Body of pancreas (tissue), 4 donors: ENCODE results near the gene LUC7L.

Experiments
- POLR2A ChIP-seq, 3 donors: fragments of 450-650 bp; IDR thresholded peaks; one replicate each; pipeline ENCODE4 v1.6.1; 2016; ENCODE audit warnings: antibody characterized with exemption in 3 of 3, mild to moderate bottlenecking in 2 of 3
- TF ChIP-seq, protein P1 (sequence below), 7 experiments: fragments of 450-650 bp in 4 of 7; fragments of 200-600 bp in 3 of 7; sonication (generic) in 3 of 7; IDR thresholded peaks; one replicate each; pipeline ENCODE4 v1.5.1; 2016 to 2019; ENCODE audit warnings: antibody characterized with exemption in 7 of 7

DNA sequence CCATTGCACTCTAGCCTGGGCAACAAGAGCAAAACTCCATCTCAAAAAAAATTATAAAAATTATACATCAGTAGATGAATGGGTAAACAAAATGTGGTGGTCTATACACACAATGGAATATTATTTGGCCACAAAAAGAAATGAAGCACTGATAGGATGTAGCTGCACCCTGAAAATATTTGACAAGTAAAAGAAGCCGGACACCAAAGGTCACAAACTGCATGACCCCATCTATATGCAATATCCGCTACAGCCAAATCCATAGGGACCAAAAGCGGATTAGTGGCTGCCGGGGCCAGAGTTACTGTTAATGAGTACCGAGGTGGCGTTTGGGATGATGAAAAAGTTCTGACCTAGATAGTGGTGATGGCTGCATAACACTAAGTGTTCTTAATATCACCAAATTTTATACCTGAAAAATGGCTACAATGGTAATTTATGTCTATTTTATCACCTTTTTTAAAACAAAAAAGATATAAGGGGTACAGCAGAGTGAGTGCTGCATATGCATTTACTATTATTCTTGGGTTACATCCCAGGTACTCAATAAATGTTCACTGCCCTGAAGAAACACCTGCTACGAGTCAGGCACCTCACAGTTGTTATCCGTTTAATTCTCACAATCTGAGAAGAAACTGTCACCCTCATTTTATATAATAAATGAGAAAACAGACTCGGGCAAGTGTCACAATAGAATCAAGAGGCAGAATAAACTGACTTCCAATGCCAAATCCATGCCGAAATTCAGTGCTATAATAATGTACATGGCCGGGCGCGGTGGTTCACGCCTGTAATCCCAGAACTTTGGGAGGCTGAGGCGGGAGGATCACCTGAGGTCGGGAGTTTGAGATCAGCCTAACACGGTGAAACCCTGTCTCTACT is 49.8 kb downstream of the LUC7L start:
- TF ChIP-seq, protein P1, sequence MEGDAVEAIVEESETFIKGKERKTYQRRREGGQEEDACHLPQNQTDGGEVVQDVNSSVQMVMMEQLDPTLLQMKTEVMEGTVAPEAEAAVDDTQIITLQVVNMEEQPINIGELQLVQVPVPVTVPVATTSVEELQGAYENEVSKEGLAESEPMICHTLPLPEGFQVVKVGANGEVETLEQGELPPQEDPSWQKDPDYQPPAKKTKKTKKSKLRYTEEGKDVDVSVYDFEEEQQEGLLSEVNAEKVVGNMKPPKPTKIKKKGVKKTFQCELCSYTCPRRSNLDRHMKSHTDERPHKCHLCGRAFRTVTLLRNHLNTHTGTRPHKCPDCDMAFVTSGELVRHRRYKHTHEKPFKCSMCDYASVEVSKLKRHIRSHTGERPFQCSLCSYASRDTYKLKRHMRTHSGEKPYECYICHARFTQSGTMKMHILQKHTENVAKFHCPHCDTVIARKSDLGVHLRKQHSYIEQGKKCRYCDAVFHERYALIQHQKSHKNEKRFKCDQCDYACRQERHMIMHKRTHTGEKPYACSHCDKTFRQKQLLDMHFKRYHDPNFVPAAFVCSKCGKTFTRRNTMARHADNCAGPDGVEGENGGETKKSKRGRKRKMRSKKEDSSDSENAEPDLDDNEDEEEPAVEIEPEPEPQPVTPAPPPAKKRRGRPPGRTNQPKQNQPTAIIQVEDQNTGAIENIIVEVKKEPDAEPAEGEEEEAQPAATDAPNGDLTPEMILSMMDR (IDR thresholded peaks at IDR 0.05), result no peak
- TF ChIP-seq POLR2A (IDR thresholded peaks at IDR 0.05), result no peak
